ENCODE results near the gene CTCFL.

Gene CTCFL, protein sequence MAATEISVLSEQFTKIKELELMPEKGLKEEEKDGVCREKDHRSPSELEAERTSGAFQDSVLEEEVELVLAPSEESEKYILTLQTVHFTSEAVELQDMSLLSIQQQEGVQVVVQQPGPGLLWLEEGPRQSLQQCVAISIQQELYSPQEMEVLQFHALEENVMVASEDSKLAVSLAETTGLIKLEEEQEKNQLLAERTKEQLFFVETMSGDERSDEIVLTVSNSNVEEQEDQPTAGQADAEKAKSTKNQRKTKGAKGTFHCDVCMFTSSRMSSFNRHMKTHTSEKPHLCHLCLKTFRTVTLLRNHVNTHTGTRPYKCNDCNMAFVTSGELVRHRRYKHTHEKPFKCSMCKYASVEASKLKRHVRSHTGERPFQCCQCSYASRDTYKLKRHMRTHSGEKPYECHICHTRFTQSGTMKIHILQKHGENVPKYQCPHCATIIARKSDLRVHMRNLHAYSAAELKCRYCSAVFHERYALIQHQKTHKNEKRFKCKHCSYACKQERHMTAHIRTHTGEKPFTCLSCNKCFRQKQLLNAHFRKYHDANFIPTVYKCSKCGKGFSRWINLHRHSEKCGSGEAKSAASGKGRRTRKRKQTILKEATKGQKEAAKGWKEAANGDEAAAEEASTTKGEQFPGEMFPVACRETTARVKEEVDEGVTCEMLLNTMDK

DNA sequence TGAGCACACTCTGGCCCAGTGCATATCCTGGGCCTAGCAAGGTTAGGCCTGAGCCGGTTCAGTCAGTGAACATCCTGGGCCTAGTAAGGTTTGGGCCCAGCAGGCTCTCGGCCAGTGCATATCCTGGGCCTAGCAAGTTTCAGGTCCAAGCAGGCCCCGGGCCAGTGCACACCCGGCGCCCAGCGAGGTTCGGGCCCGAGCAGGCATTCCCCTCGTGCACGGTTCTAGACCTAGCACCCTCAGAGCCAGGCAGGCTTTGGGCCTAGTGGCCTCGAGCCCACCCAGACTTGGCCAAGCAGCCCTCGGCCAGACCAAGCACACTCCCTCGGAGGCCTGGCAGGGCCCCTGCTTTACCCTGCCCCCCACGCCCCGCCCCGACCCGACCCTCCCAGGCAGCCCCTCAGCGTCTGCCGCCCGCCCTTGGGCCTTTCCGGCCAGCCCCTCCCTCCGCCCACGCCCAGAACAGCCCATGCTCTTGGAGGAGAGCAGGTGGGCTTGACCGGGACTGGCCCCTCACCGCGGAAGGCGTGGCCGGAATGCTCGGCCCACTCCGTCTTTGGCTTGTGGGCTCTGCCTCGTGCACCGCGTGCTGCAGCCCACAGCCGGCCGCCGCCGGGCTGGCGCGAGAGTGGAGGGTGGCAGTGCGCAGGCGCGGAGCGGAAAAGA lies at the start of gene CTCFL:
Gene CTCFL, minus strand, starts transcription at position 630 of the 666 bp plus-strand sequence. CDS start 935 bp downstream, outside the sequence.
- no peak for DNase-seq (ENCODE audit: low read depth in 2 of 2)

DNA sequence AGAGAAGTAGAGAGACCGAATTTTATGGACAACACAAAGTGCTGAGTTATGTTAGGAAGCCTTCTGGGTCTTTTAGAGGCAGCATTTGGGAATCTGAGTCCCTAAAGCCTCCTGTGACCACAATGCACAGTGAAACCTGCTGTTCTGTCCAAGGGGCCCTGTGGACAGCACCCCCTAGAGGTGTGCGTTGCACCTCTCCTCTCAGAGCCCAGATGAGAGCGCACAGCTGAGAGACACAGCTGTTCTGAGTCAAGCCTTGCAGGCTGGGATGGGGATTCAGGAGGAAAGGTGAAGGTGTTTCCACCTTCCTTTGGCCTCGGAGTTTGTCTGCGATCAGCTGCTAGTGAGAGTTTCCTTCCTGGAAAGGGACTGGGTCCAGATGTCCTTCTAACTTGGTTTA lies 49.0 kb upstream of the CTCFL start:
- DNase-seq (ENCODE audit: low read depth in 2 of 2), result no peak

DNA sequence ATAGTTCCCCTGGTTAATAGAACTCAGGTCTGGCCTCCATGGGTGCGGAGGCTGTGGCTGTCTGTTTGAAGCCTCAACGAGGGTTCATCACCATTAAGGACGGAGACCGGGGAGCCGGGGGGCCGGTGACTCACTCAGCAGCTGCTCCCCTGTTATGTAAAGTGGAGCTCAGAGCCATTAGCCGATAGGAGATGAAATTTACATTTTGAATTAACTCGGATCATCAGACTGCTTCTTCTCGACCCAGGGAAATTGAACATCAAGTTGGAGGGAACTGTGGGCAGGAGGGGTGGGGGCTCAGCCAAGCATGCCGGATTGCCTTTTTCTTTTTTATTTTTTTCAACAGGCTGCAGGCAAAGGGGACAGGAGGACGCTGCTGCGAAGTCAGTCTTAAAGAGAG lies 48.3 kb upstream of the CTCFL start:
- DNase-seq (ENCODE audit: low read depth in 2 of 2), result no peak

DNA sequence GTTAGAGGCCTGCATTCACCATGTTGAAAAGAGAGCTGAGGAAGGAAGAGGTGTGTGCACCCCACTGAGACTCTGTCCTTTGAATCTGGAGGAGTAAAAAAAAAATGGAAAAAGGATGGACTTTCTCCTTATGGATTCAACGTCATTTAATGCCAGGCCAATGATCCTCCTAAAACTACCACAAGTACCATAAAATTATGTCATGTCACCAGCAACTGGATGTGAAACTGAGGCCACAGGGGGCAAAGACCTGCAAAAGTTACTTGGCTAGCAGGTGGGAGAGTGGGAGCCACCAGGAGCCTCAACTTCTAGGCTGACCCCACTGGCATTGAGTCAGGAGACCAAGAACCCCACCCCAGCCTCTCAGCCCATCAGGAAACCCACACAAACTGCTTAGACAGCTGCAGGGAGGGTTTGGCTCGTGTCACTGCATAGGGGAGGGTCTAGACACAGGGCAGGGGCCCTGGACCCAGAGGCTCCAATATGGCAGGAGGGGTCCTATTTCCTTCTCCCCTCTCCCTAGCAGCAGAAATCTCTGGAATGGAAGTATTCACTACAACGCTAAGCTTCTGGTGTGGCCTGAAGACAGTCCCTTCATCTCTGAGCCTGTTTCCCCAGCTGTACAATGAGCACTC lies 47.0 kb upstream of the CTCFL start:
- DNase-seq (ENCODE audit: low read depth in 2 of 2), result no peak

DNA sequence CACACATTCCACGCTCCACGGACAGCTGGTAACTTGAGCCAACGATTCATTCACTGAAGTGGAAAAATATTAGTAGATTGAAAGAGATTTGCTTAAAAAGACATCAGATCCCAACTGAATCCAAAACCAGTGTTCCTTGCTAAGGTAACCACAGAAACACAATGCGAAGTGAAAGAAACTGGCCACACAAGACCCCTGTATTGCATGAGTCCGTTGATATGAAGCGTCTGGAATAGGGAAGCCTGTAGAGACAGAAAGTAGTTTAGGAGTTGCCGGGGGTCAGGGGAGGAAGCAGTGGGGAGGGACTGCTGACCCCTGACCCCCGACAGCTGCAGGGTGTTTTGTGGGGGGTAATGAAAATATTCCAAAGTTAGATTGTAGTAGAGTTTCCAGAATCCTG lies 46.0 kb upstream of the CTCFL start:
- no peak for DNase-seq (ENCODE audit: low read depth in 2 of 2)

DNA sequence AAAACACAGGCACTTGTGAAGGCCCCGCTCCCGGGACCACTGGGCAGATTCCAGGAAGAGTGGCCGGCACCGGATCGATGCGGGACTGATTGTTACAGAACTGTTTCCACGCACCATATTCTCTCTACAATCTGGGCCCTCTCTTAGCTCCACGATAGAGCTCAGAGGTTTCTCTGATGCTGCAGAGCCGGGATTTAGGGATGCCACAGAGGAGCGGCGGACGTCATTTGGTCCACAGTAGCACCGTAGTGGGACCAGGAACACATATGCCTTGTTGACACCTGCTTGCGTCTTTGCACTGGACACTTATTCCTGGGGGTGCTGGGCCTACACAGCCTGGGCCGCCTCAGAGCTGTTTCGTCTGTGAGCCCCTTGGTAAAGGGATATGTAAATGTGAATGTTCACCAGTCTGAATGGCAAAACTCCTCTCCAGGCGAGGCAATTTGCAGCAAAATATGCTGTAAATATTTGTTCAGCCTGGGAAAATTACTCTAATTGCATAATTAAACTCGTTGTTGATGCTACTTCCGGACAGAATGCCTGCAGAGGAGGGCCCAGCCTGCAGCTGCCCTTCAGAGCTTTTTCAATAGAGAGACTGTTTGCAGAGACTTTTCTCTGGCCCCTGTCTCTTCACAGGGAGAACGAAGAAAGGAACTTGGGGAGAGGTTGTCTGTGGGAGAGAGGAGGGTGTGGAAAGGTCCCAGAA lies 45.4 kb upstream of the CTCFL start:
- DNase-seq (ENCODE audit: low read depth in 2 of 2), result no peak

DNA sequence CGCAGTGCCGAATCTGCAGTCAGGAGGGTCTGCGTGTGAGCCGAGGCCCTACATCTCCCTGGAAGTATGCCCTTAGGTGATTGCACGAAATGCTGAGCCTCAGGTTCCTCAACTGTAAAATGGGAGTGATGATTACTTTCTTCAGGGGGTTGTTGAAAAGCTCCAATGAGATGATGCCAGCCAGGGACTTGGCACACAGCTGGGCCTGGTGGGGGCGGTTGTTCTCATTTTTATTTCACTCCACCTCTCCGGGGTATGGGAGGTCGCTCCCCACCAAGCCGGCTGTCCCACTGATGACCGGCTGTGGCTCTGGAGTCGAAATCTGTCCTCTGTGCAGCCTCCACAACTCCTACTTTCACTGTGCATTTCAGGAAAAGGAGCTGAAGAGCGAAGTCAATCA lies 44.0 kb upstream of the CTCFL start:
- no peak for DNase-seq (ENCODE audit: low read depth in 2 of 2)

DNA sequence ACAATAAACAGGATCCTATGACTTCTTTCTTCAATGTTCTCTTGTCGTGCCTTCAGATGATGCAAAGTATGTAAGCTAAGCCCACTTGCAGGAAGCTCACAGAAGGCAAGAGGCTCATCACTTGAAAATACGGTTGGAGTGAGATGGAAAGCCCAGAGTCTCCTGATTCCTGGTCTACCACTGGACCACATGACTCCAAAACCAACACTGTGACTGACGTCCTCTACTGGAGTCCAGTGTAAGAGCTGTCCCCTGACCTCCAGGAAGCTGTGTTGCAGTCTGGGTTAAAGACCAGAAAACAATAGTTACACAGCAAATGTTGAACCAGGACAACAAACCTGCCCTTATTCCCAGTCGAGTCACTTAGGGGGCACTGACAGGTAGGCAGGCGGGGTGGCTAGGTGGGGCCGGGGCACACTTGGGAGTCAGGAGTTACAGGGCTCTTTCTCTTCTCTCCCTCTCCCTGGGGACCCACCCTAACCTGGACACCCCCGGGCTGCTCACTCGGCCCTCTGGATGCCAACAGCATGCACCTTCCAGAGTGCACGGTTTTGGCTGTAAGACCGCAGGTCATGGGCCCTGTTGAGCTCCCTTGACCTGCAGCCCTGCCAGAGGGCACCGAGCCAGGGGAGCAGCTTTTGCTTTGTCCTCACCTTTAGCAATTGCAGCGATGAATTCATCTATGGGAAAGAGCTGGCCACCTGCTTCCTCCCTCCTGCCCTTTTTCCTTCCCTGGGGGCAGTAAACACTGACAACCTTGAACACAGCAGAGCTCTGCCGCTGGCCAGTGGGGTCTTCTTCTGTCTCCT lies 43.4 kb upstream of the CTCFL start:
- no peak for DNase-seq (ENCODE audit: low read depth in 2 of 2)

DNA sequence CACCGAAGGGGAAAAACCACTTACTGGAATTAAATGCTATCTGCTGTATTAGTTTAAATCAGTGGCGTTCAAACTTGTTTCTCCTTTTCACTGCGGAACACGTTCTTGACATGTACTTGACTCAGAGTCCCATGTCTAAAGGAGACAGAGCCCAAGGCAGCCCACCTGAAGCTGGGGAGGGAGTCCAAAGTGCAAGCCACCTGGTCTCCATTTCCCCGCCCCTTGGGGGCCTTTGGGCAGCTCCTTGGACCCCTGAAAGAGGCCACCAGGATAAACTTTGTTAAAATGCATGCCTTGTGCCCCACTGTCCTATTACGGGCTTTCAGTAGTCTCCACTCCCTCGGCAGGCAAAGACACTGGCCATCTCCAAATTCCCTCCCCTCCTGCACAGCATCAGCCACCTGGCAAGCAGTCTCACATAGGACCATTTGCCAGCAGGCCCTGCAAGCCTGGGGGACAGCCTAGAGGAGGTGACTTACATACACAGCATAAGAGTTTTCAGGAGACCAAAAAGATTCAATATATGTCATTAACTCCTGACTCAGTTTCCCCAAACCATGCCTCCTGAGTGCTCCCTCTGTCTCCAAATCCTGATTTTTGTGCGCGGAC lies 42.6 kb upstream of the CTCFL start:
- no peak for DNase-seq (ENCODE audit: low read depth in 2 of 2)

DNA sequence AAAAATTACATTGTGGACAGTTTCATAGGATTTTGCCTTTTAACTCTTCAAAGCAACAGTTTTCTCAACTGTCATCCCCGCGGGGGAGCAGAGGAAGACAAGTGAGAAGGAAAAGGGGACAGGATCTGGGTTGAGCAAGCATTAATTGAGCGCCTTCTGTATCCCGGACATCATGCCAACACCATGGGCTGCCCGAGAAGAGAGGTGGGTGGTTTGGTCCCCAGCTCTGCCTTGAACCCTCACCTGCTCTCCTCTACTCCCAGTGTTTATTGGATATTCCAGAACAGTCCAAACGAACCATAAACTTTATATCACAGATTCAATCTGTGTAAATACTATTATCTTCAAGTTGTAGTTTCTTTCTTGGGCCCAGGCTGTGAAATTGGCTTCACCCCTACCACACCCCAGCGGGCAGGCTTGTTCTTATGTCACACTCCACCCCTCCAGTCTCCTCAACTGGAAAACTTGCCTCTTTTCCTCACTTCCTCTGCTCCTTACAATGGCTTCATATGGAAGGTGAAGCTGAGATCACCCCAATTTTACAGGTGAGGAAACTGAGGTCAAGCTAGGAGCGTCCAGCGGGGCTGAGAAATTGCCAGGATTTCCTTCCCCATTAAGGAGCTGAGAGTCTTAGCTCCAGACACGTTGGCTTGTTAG lies 42.0 kb upstream of the CTCFL start:
- DNase-seq (ENCODE audit: low read depth in 2 of 2), result no peak

DNA sequence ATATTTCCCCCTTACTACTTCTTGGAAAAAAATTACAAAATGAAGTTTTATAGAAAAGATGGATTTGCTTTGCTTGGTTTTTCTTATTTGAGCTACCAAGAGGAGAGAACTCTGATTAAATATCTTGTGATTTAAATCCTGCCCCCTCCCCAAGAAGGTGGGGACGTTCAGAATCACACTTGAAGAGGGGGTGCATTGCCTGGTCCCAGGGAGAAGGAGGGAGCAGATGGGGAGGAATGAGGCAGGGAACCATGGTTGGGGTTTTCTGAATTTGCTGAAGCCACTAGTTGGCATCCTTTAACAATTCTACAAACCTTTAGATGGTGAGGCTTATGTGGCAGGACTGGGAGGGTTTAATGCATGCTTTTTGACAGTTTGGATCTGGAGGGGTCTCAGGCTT lies 41.5 kb upstream of the CTCFL start:
- no peak for DNase-seq (ENCODE audit: low read depth in 2 of 2)

DNA sequence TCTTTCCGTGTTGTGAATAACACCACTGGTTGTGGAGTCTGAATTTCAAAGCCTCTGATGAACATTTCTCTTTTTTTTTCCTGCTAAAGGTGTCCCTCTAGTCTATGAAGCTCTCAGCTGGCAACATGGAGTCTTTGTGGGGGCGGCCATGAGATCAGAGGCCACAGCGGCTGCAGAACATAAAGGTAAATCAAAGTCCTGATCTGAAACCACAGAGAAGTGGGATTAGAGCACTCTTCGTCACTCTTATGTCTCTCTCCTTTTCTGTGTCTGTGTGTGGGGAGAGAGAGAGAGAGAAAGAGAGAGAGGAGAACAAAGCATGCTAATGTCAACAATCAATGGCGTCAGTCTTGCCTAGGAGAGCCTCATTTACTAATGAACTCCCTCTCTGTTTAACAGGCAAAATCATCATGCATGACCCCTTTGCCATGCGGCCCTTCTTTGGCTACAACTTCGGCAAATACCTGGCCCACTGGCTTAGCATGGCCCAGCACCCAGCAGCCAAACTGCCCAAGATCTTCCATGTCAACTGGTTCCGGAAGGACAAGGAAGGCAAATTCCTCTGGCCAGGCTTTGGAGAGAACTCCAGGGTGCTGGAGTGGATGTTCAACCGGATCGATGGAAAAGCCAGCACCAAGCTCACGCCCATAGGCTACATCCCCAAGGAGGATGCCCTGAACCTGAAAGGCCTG lies 40.2 kb upstream of the CTCFL start:
- no peak for DNase-seq (ENCODE audit: low read depth in 2 of 2)

DNA sequence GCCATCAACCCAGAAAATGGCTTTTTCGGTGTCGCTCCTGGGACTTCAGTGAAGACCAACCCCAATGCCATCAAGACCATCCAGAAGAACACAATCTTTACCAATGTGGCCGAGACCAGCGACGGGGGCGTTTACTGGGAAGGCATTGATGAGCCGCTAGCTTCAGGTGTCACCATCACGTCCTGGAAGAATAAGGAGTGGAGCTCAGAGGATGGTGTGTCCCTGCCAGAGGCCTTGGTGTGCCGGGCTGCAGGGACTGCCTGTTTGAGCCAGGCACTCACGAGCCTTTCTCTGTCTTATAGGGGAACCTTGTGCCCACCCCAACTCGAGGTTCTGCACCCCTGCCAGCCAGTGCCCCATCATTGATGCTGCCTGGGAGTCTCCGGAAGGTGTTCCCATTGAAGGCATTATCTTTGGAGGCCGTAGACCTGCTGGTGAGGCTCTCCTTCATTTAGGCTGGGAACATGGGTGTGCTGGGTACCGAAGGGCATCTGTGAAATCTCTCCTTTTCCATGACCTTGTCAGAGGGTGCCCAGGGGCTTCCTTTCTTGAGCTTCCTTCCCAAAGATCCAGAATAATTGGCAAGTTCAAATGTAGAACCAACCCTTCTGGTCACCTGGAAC lies 39.4 kb upstream of the CTCFL start:
- DNase-seq (ENCODE audit: low read depth in 2 of 2), result no peak

DNA sequence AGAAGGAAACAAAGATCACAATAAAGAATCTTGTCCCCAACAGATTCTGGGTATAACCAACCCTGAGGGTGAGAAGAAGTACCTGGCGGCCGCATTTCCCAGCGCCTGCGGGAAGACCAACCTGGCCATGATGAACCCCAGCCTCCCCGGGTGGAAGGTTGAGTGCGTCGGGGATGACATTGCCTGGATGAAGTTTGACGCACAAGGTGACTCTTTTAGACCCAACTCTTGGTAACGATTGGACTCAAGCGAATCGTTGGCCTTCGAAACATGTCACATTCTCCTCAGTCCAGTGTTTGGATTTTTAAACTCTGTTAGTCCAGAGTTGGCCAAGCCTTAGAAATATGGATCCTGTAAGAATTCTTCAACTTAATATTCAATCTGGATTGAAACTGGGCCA lies 38.6 kb upstream of the CTCFL start:
- no peak for DNase-seq (ENCODE audit: low read depth in 2 of 2)

DNA sequence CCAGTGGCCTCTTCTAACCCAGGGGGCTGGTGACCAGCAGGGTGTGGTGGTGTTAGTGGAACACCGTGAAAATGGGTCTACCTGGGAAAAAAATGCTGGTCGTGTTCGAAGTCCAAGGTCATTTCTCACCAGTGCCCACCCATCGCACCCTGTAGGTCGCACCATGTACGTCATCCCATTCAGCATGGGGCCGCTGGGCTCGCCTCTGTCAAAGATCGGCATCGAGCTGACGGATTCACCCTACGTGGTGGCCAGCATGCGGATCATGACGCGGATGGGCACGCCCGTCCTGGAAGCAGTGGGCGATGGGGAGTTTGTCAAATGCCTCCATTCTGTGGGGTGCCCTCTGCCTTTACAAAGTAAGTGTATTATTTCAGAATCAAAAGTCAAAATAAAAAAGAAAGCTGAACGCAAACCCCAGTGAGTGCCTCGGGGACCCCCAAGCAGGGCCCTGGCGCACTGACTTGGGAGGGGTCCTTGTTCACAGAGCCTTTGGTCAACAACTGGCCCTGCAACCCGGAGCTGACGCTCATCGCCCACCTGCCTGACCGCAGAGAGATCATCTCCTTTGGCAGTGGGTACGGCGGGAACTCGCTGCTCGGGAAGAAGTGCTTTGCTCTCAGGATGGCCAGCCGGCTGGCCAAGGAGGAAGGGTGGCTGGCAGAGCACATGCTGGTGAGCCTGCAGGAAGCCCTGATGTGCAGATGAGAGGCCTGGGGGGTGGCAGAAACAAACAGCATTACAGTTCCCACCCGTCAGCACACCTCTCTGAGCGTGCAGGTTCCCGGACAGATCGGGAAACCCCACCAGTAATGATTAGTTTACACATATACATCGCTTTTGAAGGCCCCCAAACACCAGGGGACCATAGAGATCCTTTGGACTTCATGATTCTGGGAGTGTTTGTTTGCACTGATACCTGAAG lies 37.9 kb upstream of the CTCFL start:
- no peak for DNase-seq (ENCODE audit: low read depth in 2 of 2)

DNA sequence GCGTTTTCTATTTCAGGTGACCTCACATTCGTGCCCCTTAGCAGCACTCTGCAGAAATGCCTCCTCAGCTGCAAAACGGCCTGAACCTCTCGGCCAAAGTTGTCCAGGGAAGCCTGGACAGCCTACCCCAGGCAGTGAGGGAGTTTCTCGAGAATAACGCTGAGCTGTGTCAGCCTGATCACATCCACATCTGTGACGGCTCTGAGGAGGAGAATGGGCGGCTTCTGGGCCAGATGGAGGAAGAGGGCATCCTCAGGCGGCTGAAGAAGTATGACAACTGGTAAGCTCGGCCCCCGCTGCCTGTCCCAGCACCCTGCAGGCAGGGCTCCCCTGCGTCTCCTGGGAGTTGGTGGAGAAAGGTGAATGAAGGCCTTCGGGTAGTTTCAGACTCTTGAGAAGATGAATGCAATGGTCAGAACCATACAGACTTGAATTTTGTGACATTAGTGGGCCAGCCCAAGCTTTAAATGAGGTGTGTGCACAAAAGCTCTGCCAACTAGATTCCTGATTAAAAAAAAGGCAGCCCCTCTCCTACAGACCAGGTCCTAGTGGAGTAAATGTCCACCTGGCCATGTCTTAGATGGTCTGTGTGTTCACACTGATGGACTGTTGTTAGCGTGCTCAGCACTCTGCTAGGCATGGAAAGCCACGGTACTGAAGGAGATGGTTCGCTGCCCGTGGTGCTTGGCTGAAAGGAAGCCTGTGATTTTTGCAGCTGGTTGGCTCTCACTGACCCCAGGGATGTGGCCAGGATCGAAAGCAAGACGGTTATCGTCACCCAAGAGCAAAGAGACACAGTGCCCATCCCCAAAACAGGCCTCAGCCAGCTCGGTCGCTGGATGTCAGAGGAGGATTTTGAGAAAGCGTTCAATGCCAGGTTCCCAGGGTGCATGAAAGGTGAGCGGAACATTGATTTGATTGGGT lies 36.7 kb upstream of the CTCFL start:
- DNase-seq (ENCODE audit: low read depth in 2 of 2), result no peak
